Stimulated activated CD8-positive, alpha-beta memory T cell treated with anti-CD3 and anti-CD28 coated beads, Interleukin-4, amount 100 ng/mL, for 1 hour (primary cell): ENCODE results near the gene P2RY8.
"Not testable (repeated sequence)": the region's sequence is repeated elsewhere in the genome, so short reads cannot be mapped to it uniquely, and the experiment has no call there.

ENCODE experiments used
- DNase-seq, 2 donors: peaks; one replicate each; pipeline ENCODE4 v3.0.0-alpha.2; 2020; ENCODE audit warnings: low read depth in 2 of 2, low spot score in 1 of 2

The P2RY8 gene

GRCh38 chrX:1545776-1546408, 8.9 kb upstream of the P2RY8 start:
- DNase-seq, result no peak

- no peak for DNase-seq
Measured at GRCh38 chrX:1542994-1543725, 6.2 kb upstream of the P2RY8 start.

- DNase-seq, result not testable (repeated sequence)
Measured at GRCh38 chrX:1539146-1539545, 2.2 kb upstream of the P2RY8 start.

- not testable (repeated sequence) for DNase-seq
Measured at GRCh38 chrX:1537716-1538090, 718 bp upstream of the P2RY8 start.

- DNase-seq, result no peak
Measured at GRCh38 chrX:1536712-1537030, 314 bp downstream of the P2RY8 start.

GRCh38 chrX:1535241-1536041, 1.5 kb downstream of the P2RY8 start:
- DNase-seq, result no peak

GRCh38 chrX:1534301-1535168, 2.5 kb downstream of the P2RY8 start:
- no peak for DNase-seq

GRCh38 chrX:1533058-1533457, 3.9 kb downstream of the P2RY8 start:
- no peak for DNase-seq

- DNase-seq, result no peak
Measured at GRCh38 chrX:1531096-1531890, 5.7 kb downstream of the P2RY8 start.

GRCh38 chrX:1529756-1530155, 7.2 kb downstream of the P2RY8 start:
- no peak for DNase-seq

- DNase-seq, result no peak
Measured at GRCh38 chrX:1529328-1529727, 7.7 kb downstream of the P2RY8 start.

- no peak for DNase-seq
Measured at GRCh38 chrX:1528884-1529203, 8.1 kb downstream of the P2RY8 start.

GRCh38 chrX:1528186-1528883, 8.7 kb downstream of the P2RY8 start:
- no peak for DNase-seq

GRCh38 chrX:1527457-1527856, 9.5 kb downstream of the P2RY8 start:
- no peak for DNase-seq

- no peak for DNase-seq
Measured at GRCh38 chrX:1526565-1526964, 10.4 kb downstream of the P2RY8 start.

- DNase-seq, result no peak
Measured at GRCh38 chrX:1525583-1526355, 11.2 kb downstream of the P2RY8 start.

- no peak for DNase-seq
Measured at GRCh38 chrX:1524874-1525582, 12.0 kb downstream of the P2RY8 start.

GRCh38 chrX:1522905-1523304, 14.1 kb downstream of the P2RY8 start:
- DNase-seq, result not testable (repeated sequence)
